Measurements from ENCODE around the gene DIS3L2. TPM values are rescaled to one million over a fixed set of nuclear protein-coding genes. Genes with fewer than 3 reads are reported as not detected.

Gene DIS3L2
- total RNA-seq, 1 donor from 2014 or later, result 11.8 TPM

DNA sequence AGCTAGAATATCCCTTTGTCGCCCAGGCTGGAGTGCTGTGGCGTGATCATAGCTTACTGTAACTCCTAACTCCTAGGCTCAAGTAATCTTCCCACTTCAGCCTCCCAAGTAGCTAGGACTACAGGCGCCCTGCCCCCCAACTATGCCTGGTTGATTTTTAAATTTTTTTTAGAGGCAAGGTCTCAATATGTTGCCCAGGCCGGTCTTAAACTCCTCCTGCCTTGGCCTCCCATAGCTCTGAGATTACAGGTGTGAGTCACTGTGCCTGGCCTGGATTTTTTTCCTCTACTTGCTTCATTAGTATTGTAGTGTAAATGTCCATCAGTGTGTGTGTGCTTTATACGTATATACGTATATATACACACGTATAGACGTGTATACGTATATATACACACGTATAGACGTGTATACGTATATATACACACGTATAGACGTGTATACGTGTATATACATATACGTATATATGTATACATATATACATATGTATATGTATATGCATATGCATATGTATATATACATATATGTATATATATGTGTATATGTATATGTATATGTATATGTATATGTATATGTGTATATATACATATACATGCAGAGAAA is 124.4 kb downstream of the DIS3L2 start:
- Histone ChIP-seq H3K4me3 (ENCODE audit: low read depth, low read length) (no peak overlapping the region), H3K36me3 (ENCODE audit: control insufficient read depth, insufficient read depth, low read length) (no peaks in the 10 kb centered on the region), H3K27me3 (ENCODE audit: control insufficient read depth, insufficient read depth, low read length) (no peaks in the 10 kb centered on the region)
- no peak for DNase-seq (ENCODE audit: low read depth)
- TF ChIP-seq, protein P1, sequence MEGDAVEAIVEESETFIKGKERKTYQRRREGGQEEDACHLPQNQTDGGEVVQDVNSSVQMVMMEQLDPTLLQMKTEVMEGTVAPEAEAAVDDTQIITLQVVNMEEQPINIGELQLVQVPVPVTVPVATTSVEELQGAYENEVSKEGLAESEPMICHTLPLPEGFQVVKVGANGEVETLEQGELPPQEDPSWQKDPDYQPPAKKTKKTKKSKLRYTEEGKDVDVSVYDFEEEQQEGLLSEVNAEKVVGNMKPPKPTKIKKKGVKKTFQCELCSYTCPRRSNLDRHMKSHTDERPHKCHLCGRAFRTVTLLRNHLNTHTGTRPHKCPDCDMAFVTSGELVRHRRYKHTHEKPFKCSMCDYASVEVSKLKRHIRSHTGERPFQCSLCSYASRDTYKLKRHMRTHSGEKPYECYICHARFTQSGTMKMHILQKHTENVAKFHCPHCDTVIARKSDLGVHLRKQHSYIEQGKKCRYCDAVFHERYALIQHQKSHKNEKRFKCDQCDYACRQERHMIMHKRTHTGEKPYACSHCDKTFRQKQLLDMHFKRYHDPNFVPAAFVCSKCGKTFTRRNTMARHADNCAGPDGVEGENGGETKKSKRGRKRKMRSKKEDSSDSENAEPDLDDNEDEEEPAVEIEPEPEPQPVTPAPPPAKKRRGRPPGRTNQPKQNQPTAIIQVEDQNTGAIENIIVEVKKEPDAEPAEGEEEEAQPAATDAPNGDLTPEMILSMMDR (IDR thresholded peaks at IDR 0.05; ENCODE audit: insufficient read depth, low read length, severe bottlenecking), result no peak
- no peak for FAIRE-seq

- TF ChIP-seq, protein P1 (IDR thresholded peaks at IDR 0.05; ENCODE audit: insufficient read depth, low read length, severe bottlenecking), result no peak
- no peak for DNase-seq (ENCODE audit: low read depth)
- no peak overlapping the region for H3K4me3 ChIP-seq (ENCODE audit: low read depth, low read length)
- no peak for FAIRE-seq
- H3K27me3 ChIP-seq (ENCODE audit: control insufficient read depth, insufficient read depth, low read length), result no peaks in the 10 kb centered on the region
- no peaks in the 10 kb centered on the region for H3K36me3 ChIP-seq (ENCODE audit: control insufficient read depth, insufficient read depth, low read length)
These were observed 127.3 kb downstream of the DIS3L2 start for GRCh38 chr2:232088771-232089170.

GRCh38 chr2:232094201-232094600 is 132.7 kb downstream of the DIS3L2 start:
- no peaks in the 10 kb centered on the region for H3K27me3 ChIP-seq (ENCODE audit: control insufficient read depth, insufficient read depth, low read length)
- DNase-seq (ENCODE audit: low read depth), result no peak
- TF ChIP-seq, protein P1 (IDR thresholded peaks at IDR 0.05; ENCODE audit: insufficient read depth, low read length, severe bottlenecking), result no peak
- no peak for FAIRE-seq
- H3K36me3 ChIP-seq (ENCODE audit: control insufficient read depth, insufficient read depth, low read length), result peaks cover 1% of the 10 kb centered on the region
- H3K4me3 ChIP-seq (ENCODE audit: low read depth, low read length), result no peak overlapping the region

- Histone ChIP-seq H3K27me3 (ENCODE audit: control insufficient read depth, insufficient read depth, low read length) (no peaks in the 10 kb centered on the region), H3K36me3 (ENCODE audit: control insufficient read depth, insufficient read depth, low read length) (peaks cover 1% of the 10 kb centered on the region), H3K4me3 (ENCODE audit: low read depth, low read length) (no peak overlapping the region)
- DNase-seq (ENCODE audit: low read depth) (no peak), FAIRE-seq (no peak)
- TF ChIP-seq, protein P1 (IDR thresholded peaks at IDR 0.05; ENCODE audit: insufficient read depth, low read length, severe bottlenecking), result no peak
These were observed 133.4 kb downstream of the DIS3L2 start for GRCh38 chr2:232094883-232095282.

- FAIRE-seq (peak; percentile 58), DNase-seq (ENCODE audit: low read depth) (no peak)
- TF ChIP-seq, protein P1 (IDR thresholded peaks at IDR 0.05; ENCODE audit: insufficient read depth, low read length, severe bottlenecking), result no peak
- peaks cover 1% of the 10 kb centered on the region for H3K36me3 ChIP-seq (ENCODE audit: control insufficient read depth, insufficient read depth, low read length)
- H3K4me3 ChIP-seq (ENCODE audit: low read depth, low read length), result no peak overlapping the region
- H3K27me3 ChIP-seq (ENCODE audit: control insufficient read depth, insufficient read depth, low read length), result no peaks in the 10 kb centered on the region
These were observed 135.7 kb downstream of the DIS3L2 start for GRCh38 chr2:232097260-232097659.

DNA sequence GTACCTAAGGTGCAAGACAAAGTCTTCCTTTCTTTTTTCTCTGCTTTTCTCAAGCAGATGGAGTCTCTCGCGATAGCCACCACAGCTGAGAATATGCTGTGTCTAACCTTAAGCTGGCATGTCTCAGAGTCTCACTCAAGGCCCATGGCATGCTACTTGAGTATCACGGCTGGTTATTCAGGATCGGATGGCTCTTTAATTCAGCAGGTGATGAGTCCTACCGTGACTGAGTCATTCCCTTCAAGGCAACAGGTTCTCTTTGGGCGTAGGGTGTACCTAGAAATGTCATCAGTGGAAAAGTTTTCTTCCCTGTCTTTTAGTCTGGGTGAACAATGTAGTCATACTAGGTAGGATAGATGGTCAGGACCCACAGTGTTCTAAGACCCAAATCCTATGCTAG is 136.2 kb downstream of the DIS3L2 start:
- TF ChIP-seq, protein P1 (IDR thresholded peaks at IDR 0.05; ENCODE audit: insufficient read depth, low read length, severe bottlenecking), result no peak
- Histone ChIP-seq H3K36me3 (ENCODE audit: control insufficient read depth, insufficient read depth, low read length) (peaks cover 1% of the 10 kb centered on the region), H3K4me3 (ENCODE audit: low read depth, low read length) (no peak overlapping the region), H3K27me3 (ENCODE audit: control insufficient read depth, insufficient read depth, low read length) (no peaks in the 10 kb centered on the region)
- FAIRE-seq (no peak), DNase-seq (ENCODE audit: low read depth) (peak; percentile 41)

Measured in bronchial epithelial cell (primary cell).